Astrocyte (in vitro differentiated cells and primary cell): ENCODE data around the gene TMEM52B. TPM values are rescaled to one million over a fixed set of nuclear protein-coding genes. Genes with fewer than 3 reads are reported as not detected.
"Not testable (repeated sequence)": the region's sequence is repeated elsewhere in the genome, so short reads cannot be mapped to it uniquely, and the experiment has no call there.

Experiments used
- DNase-seq: peaks from one replicate; pipeline ENCODE4 v3.0.0-alpha.2; 2010; ENCODE audit warnings: low read depth
- FAIRE-seq: peaks from 2 replicates; lab custom pipeline; 2011; peaks lifted over from hg19 to GRCh38; lab: Jason Lieb, UNC
- H2AFZ ChIP-seq: 2 replicates; pipeline ENCODE4 v1.6.0; 2012; ENCODE audit warnings: low read depth, low read length, inconsistent platforms
- H3K27ac ChIP-seq: 2 replicates; pipeline ENCODE4 v1.5.1; 2011; ENCODE audit warnings: low read depth, low read length, inconsistent platforms
- H3K27me3 ChIP-seq: 2 replicates; pipeline ENCODE4 v1.6.0; 2011; ENCODE audit warnings: low read length, inconsistent platforms; ENCODE audit not compliant: insufficient read depth
- H3K36me3 ChIP-seq: 2 replicates; pipeline ENCODE4 v1.5.1; 2011; ENCODE audit warnings: low read length, inconsistent platforms; ENCODE audit not compliant: insufficient read depth
- H3K4me1 ChIP-seq: 2 replicates; pipeline ENCODE4 v1.5.1; 2011; ENCODE audit warnings: low read length, inconsistent platforms; ENCODE audit not compliant: insufficient read depth
- H3K4me2 ChIP-seq: 2 replicates; pipeline ENCODE4 v1.6.0; 2012; ENCODE audit warnings: low read length, inconsistent platforms
- H3K4me3 ChIP-seq: 2 replicates; pipeline ENCODE4 v1.5.1; 2011; ENCODE audit warnings: low read depth, mild to moderate bottlenecking, low read length, inconsistent platforms; ENCODE audit not compliant: insufficient read depth
- H3K79me2 ChIP-seq: 2 replicates; pipeline ENCODE4 v1.6.0; 2012; ENCODE audit warnings: mild to moderate bottlenecking, low read length, inconsistent platforms; ENCODE audit not compliant: insufficient read depth
- H3K9ac ChIP-seq: 2 replicates; pipeline ENCODE4 v1.6.0; 2012; ENCODE audit warnings: mild to moderate bottlenecking, low read length, inconsistent platforms
- H3K9me3 ChIP-seq: 2 replicates; pipeline ENCODE4 v1.5.1; 2012; ENCODE audit warnings: low read depth, mild to moderate bottlenecking, low read length, inconsistent platforms; ENCODE audit not compliant: insufficient read depth
- H4K20me1 ChIP-seq: 2 replicates; pipeline ENCODE4 v1.6.0; 2012; ENCODE audit warnings: low read length, inconsistent platforms; ENCODE audit not compliant: insufficient read depth
- H3K27ac Mint-ChIP-seq: one replicate; pipeline ENCODE4 v1.8.0; 2021; ENCODE audit warnings: mild to moderate bottlenecking, mixed read lengths; ENCODE audit not compliant: unreplicated experiment
- H3K27me3 Mint-ChIP-seq: one replicate; pipeline ENCODE4 v1.8.0; 2021; ENCODE audit warnings: low read depth, mixed read lengths; ENCODE audit not compliant: unreplicated experiment
- H3K36me3 Mint-ChIP-seq: one replicate; pipeline ENCODE4 v1.8.0; 2021; ENCODE audit warnings: low read depth, mixed read lengths; ENCODE audit not compliant: unreplicated experiment
- H3K4me1 Mint-ChIP-seq: one replicate; pipeline ENCODE4 v1.8.0; 2021; ENCODE audit warnings: low read depth, mixed read lengths; ENCODE audit not compliant: unreplicated experiment
- H3K4me3 Mint-ChIP-seq: one replicate; pipeline ENCODE4 v1.8.0; 2021; ENCODE audit warnings: mild to moderate bottlenecking, moderate library complexity, mixed read lengths; ENCODE audit not compliant: unreplicated experiment
- H3K9me3 Mint-ChIP-seq: one replicate; pipeline ENCODE4 v1.8.0; 2021; ENCODE audit warnings: mild to moderate bottlenecking, mixed read lengths; ENCODE audit not compliant: unreplicated experiment
- CTCF ChIP-seq: IDR thresholded peaks from 2 replicates; pipeline ENCODE4 v1.5.1; 2011; ENCODE audit warnings: low read depth, mild to moderate bottlenecking, inconsistent platforms, low read length, moderate library complexity; ENCODE audit not compliant: insufficient read depth
- EZH2 ChIP-seq: IDR thresholded peaks from 2 replicates; pipeline ENCODE4 v1.6.1; 2012; ENCODE audit warnings: mild to moderate bottlenecking, low read length, inconsistent platforms; ENCODE audit not compliant: insufficient read depth
- total RNA-seq: library from RNA; stranded (reverse); gene quantifications from 2 replicates; pipeline ENCODE4 v1.2.1, GENCODE V29; 2021

Gene TMEM52B
- total RNA-seq, 1 donor from 2014 or later, result 0.45 TPM

- H3K4me3 ChIP-seq, result no peak overlapping the region
- no peaks in the 10 kb centered on the region for H4K20me1 ChIP-seq
- H3K9ac ChIP-seq, result no peak overlapping the region
- Mint-ChIP-seq H3K4me1 (peaks cover 14% of the 10 kb centered on the region), H3K36me3 (no peaks in the 10 kb centered on the region), H3K27me3 (no peaks in the 10 kb centered on the region), H3K4me3 (no peak overlapping the region), H3K9me3 (no peaks in the 10 kb centered on the region), H3K27ac (no peak overlapping the region)
- no peak for TF ChIP-seq CTCF
- TF ChIP-seq EZH2, result no peak
- H3K36me3 ChIP-seq, result no peaks in the 10 kb centered on the region
- no peak overlapping the region for H3K4me2 ChIP-seq
- no peaks in the 10 kb centered on the region for H3K27me3 ChIP-seq
- DNase-seq, result no peak
- no peaks in the 10 kb centered on the region for H3K9me3 ChIP-seq
- H3K79me2 ChIP-seq, result no peaks in the 10 kb centered on the region
- no peak overlapping the region for H3K27ac ChIP-seq
- no peak overlapping the region for H2AFZ ChIP-seq
- peaks cover 11% of the 10 kb centered on the region for H3K4me1 ChIP-seq
- no peak for FAIRE-seq
These were observed 17.4 kb downstream of the TMEM52B start for GRCh38 chr12:10196210-10196609.

- H3K4me3 Mint-ChIP-seq, result no peak overlapping the region
- no peaks in the 10 kb centered on the region for H3K79me2 ChIP-seq
- H3K9ac ChIP-seq, result no peak overlapping the region
- H3K4me2 ChIP-seq, result no peak overlapping the region
- DNase-seq (no peak), FAIRE-seq (no peak)
- no peaks in the 10 kb centered on the region for H4K20me1 ChIP-seq
- H3K27ac Mint-ChIP-seq, result no peak overlapping the region
- H3K36me3 ChIP-seq, result no peaks in the 10 kb centered on the region
- H3K27me3 ChIP-seq, result no peaks in the 10 kb centered on the region
- H3K9me3 ChIP-seq, result no peaks in the 10 kb centered on the region
- no peak overlapping the region for H2AFZ ChIP-seq
- TF ChIP-seq EZH2, result no peak
- no peak for TF ChIP-seq CTCF
- no peak overlapping the region for H3K4me3 ChIP-seq
- no peak overlapping the region for H3K27ac ChIP-seq
- peaks cover 5% of the 10 kb centered on the region for H3K4me1 Mint-ChIP-seq
- no peaks in the 10 kb centered on the region for H3K4me1 ChIP-seq
- H3K36me3 Mint-ChIP-seq, result no peaks in the 10 kb centered on the region
- no peaks in the 10 kb centered on the region for H3K27me3 Mint-ChIP-seq
- H3K9me3 Mint-ChIP-seq, result no peaks in the 10 kb centered on the region
These were observed 19.0 kb downstream of the TMEM52B start for GRCh38 chr12:10197879-10198278.

GRCh38 chr12:10204495-10204894 is 25.7 kb downstream of the TMEM52B start:
- not testable (repeated sequence) for H2AFZ ChIP-seq, H3K4me3 ChIP-seq, H3K4me1 ChIP-seq, H4K20me1 ChIP-seq, H3K79me2 ChIP-seq, H3K4me1 Mint-ChIP-seq, H3K27me3 ChIP-seq, H3K27ac Mint-ChIP-seq, H3K9ac ChIP-seq, H3K4me2 ChIP-seq, H3K36me3 Mint-ChIP-seq, H3K9me3 ChIP-seq, H3K27me3 Mint-ChIP-seq, H3K9me3 Mint-ChIP-seq, H3K4me3 Mint-ChIP-seq, H3K27ac ChIP-seq, FAIRE-seq, H3K36me3 ChIP-seq, DNase-seq
